ENCODE measurements around the gene COL4A3. TPM values are rescaled to one million over a fixed set of nuclear protein-coding genes. Genes with fewer than 3 reads are reported as not detected.

Gene COL4A3
- total RNA-seq, 1 donor from 2014 or later = 1.1 TPM

- H3K4me3 ChIP-seq (ENCODE audit: low read depth, low read length) = no peak overlapping the region
- no peak for TF ChIP-seq CTCF (conservative IDR thresholded peaks at IDR 0.05; ENCODE audit: low read depth, low read length)
- no peak for DNase-seq (ENCODE audit: low read depth)
Observed at GRCh38 chr2:227320305-227321094, 156.1 kb downstream of the COL4A3 start.

- no peak overlapping the region for H3K4me3 ChIP-seq (ENCODE audit: low read depth, low read length)
- DNase-seq (ENCODE audit: low read depth) = no peak
- no peak for TF ChIP-seq CTCF (conservative IDR thresholded peaks at IDR 0.05; ENCODE audit: low read depth, low read length)
Observed at GRCh38 chr2:227322530-227323205, 158.2 kb downstream of the COL4A3 start.

DNA sequence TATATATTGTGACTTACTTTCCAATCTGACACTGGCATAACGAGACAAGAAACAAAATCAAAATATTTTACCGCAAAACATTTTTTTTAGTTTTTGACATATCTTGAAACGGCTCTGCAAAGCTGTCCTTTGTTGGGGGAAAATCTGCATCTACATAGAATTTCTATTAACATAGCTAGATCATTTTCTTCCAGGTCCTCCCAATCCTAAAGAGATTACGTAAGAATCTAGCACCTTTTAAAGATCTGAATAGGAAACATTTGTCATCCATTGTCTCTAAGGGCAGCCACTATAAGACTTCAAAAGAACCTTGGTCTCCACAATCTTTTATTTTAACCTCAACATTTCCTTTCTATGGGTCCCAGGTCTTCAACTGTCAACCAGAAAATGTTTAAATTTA lies 159.4 kb downstream of the COL4A3 start:
- no peak for DNase-seq (ENCODE audit: low read depth)
- no peak overlapping the region for H3K4me3 ChIP-seq (ENCODE audit: low read depth, low read length)
- TF ChIP-seq CTCF (conservative IDR thresholded peaks at IDR 0.05; ENCODE audit: low read depth, low read length) = no peak

GRCh38 chr2:227324642-227324994 lies 160.2 kb downstream of the COL4A3 start:
- peak overlapping the region; percentile 91 for H3K4me3 ChIP-seq (ENCODE audit: low read depth, low read length)
- DNase-seq (ENCODE audit: low read depth) = no peak
- TF ChIP-seq CTCF (conservative IDR thresholded peaks at IDR 0.05; ENCODE audit: low read depth, low read length) = no peak

DNA sequence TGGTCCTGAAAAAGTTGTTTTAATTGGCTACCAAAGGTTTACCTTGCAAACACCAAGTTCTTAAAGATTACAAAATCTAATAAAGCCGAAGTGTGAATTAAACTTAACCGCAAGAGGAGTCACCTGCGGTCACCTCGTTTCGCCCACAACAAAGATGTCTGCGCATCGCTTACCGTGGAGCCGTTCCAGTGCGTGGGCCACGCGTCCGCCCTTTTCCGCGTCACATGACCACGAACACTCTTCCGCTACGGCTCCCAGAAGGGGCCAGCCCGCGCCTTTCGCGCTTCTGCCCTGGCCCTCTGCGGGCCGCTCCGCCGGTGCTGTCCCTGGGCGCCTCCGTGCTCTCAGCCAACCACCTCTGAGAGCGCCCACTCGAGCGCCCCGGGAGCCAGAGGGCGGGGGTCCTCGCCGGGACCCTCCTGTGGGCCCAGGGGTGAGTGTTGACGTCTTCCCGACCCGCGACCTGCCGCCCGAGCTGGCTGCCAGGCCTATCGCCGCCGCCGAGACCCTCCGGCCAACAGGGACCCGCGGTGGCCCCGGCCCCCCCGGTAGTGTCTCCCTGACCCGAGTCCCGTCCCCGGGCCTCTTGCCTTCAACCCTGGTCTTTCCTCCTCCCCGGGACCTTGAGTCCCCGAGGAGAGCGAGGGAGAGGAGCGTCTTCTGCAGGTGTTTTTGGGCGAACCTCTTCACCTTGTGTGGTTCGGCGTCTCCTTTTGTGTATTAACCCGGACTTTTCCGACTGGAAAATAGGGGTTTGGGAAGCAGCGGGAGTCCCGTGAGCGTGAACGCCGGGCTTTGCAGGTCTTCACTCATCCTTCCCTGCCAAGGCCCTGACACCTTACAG lies 160.8 kb downstream of the COL4A3 start, which contains the start of gene MFF:
MFF (plus strand) TSS at position 257 of the 844 bp plus-strand sequence. CDS start 5,415 bp downstream, outside the sequence.
- TF ChIP-seq CTCF (conservative IDR thresholded peaks at IDR 0.05; ENCODE audit: low read depth, low read length) = peak; percentile 39
- H3K4me3 ChIP-seq (ENCODE audit: low read depth, low read length) = peak within 1 kb of the TSS; percentile 91
- peak; percentile 55 for DNase-seq (ENCODE audit: low read depth)

DNA sequence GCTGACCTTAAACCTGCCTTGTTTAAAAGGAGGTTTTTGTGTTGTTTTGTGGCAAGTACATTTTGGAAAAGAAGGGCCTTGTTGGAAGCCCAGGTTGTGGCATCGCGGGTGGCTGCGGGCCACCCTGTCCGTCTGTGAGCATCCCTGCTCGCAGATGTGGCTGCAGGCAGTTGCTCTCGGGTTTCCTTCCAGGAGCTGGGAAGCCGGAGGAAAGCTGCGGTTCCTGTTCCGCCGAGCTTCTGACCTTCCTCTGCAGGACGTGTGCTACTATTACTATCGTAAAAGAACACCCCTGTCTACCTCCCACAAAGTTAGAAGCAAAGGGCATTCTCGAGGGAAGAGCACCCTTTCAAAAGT lies 161.4 kb downstream of the COL4A3 start:
- DNase-seq (ENCODE audit: low read depth) = no peak
- no peak for TF ChIP-seq CTCF (conservative IDR thresholded peaks at IDR 0.05; ENCODE audit: low read depth, low read length)
- H3K4me3 ChIP-seq (ENCODE audit: low read depth, low read length) = peak overlapping the region; percentile 91

Measured in epithelial cell of proximal tubule (primary cell).